Progenitor cell of endocrine pancreas (in vitro differentiated cells): ENCODE results near the gene RREB1. TPM values are rescaled to one million over a fixed set of nuclear protein-coding genes. Genes with fewer than 3 reads are reported as not detected.

Experiments used
- DNase-seq: peaks from one replicate; pipeline ENCODE4 v3.0.0; 2021; ENCODE audit warnings: low spot score; ENCODE audit not compliant: unreplicated experiment
- H3K27ac Mint-ChIP-seq: 2 replicates; pipeline ENCODE4 v1.8.0; 2021; ENCODE audit warnings: mild to moderate bottlenecking, moderate library complexity, mixed read lengths
- H3K27me3 Mint-ChIP-seq: 2 replicates; pipeline ENCODE4 v1.8.0; 2021; ENCODE audit warnings: mixed read lengths
- H3K36me3 Mint-ChIP-seq: 2 replicates; pipeline ENCODE4 v1.8.0; 2022; ENCODE audit warnings: mixed read lengths; ENCODE audit not compliant: insufficient read depth
- H3K4me1 Mint-ChIP-seq: 2 replicates; pipeline ENCODE4 v1.8.0; 2021; ENCODE audit warnings: low read depth, mixed read lengths
- H3K4me3 Mint-ChIP-seq: 2 replicates; pipeline ENCODE4 v1.8.0; 2021; ENCODE audit warnings: low read depth, mild to moderate bottlenecking, moderate library complexity, mixed read lengths
- H3K9me3 Mint-ChIP-seq: 2 replicates; pipeline ENCODE4 v1.8.0; 2021; ENCODE audit warnings: low read depth, mixed read lengths
- total RNA-seq: library from RNA; stranded (reverse); gene quantifications from 2 replicates; pipeline ENCODE4 v1.2.1, GENCODE V29; 2021
- TF ChIP-seq, protein P1 (sequence below): fragments of 200-600 bp; sonication (generic); IDR thresholded peaks from one replicate; pipeline ENCODE4 v1.5.0; 2021; ENCODE audit warnings: antibody characterized with exemption, mild to moderate bottlenecking; ENCODE audit not compliant: unreplicated experiment

The RREB1 gene
- total RNA-seq, 1 donor from 2014 or later = 71.7 TPM

DNA sequence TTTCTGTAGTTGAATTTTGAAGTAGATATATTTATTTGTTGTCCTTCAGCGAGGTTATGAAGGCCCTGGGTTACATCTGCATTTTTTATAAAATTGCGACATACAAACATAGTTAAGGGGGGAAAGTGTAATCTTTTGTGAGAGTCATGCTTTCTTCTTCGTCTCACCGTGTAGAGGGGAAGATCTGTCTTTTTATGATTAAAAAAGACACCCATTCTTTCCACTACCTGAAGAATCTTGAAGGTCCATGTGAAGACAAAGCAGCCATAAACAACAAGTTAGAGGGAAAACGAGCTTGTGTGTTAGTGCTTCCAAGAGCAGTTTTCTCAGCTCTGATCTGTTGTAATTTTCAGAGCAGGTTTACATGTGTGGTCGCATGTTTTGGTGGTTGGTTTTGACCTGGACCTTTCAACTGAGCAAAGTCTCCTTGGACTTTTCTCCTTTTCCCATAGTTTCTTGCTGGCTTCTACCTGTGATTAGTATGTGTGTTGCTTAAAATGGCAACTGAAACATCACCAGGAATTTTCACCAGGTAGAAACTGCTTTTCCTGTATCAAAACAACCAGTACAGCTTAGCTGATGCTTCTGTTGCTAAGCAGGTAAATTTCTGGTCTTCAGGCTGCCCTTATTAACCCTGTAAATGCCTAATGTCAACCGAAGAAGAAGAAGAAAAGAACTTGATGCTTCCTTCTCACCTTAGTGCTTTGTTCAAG lies 37.3 kb downstream of the RREB1 start:
- TF ChIP-seq, protein P1, sequence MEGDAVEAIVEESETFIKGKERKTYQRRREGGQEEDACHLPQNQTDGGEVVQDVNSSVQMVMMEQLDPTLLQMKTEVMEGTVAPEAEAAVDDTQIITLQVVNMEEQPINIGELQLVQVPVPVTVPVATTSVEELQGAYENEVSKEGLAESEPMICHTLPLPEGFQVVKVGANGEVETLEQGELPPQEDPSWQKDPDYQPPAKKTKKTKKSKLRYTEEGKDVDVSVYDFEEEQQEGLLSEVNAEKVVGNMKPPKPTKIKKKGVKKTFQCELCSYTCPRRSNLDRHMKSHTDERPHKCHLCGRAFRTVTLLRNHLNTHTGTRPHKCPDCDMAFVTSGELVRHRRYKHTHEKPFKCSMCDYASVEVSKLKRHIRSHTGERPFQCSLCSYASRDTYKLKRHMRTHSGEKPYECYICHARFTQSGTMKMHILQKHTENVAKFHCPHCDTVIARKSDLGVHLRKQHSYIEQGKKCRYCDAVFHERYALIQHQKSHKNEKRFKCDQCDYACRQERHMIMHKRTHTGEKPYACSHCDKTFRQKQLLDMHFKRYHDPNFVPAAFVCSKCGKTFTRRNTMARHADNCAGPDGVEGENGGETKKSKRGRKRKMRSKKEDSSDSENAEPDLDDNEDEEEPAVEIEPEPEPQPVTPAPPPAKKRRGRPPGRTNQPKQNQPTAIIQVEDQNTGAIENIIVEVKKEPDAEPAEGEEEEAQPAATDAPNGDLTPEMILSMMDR = no peak
- no peak for DNase-seq
- Mint-ChIP-seq H3K27ac (peak overlapping the region; percentile 98), H3K4me3 (peak overlapping the region; percentile 57), H3K9me3 (no peaks in the 10 kb centered on the region), H3K27me3 (no peaks in the 10 kb centered on the region), H3K4me1 (peaks cover 65% of the 10 kb centered on the region), H3K36me3 (no peaks in the 10 kb centered on the region)

DNA sequence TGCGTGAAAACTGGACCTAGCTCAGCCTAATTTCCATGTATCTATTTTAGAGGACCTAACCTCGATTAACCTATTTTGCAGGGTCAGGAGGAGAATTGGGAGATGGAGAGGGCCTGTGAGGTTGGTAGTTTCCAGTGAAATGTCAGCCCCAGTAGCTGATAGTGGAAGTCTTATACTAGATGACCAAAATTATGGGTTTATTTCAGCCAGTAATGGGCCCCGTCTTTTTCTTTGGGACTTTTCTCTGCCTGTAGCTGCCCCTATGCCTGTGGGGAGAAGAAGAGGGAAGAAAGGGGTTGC lies 37.8 kb downstream of the RREB1 start:
- Mint-ChIP-seq H3K36me3 (no peaks in the 10 kb centered on the region), H3K4me1 (peaks cover 66% of the 10 kb centered on the region), H3K27ac (peak overlapping the region; percentile 98), H3K9me3 (no peaks in the 10 kb centered on the region), H3K27me3 (no peaks in the 10 kb centered on the region), H3K4me3 (peak overlapping the region; percentile 57)
- TF ChIP-seq, protein P1 = no peak
- no peak for DNase-seq

DNA sequence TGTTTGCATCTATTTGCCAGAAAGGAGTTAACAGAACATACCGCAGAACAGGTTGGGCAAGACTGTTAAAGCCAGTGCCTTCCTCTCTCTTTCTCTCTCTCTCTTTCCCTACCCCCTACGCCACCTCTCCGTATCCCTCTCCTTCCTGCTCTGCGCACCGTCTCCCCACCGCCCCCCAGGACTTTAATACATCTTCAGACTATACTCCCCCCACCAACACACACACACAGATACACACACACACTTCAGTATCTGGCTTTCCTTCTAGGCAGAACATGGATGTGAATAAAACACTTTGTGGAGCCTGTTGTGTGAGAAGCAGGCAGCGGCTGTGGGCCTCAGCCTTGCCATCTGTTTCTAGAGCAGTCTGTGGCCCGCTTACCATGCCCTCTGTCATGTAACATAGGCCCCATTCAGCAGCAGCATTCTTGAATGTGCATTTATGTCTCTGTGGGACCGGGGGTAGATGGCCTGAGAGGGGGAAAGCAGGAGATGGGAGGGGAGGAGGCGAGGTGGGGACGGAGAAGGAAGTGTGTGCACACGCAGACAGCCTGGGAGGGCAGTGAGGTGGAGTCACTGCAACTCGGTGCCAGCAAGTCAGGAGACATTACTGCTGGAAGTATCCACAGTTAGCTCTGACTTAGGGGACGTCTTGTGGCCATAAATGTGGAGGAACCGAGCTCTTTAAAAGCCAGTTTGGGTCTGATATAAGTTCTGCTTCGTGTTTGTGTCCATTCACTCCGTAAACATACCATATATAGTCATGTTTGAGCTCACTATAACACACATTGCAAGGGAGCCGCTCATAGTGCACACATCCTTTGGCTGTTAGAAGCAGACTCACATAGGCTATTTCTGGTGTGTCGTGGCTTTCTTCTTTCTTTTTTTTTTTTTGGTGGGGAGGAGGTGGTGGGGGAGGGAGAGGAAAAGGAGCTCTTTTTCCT lies 38.4 kb downstream of the RREB1 start:
- Mint-ChIP-seq H3K9me3 (no peaks in the 10 kb centered on the region), H3K4me1 (peaks cover 67% of the 10 kb centered on the region), H3K4me3 (peak overlapping the region; percentile 57), H3K36me3 (no peaks in the 10 kb centered on the region), H3K27ac (peak overlapping the region; percentile 98), H3K27me3 (no peaks in the 10 kb centered on the region)
- DNase-seq = no peak
- TF ChIP-seq, protein P1 = no peak

DNA sequence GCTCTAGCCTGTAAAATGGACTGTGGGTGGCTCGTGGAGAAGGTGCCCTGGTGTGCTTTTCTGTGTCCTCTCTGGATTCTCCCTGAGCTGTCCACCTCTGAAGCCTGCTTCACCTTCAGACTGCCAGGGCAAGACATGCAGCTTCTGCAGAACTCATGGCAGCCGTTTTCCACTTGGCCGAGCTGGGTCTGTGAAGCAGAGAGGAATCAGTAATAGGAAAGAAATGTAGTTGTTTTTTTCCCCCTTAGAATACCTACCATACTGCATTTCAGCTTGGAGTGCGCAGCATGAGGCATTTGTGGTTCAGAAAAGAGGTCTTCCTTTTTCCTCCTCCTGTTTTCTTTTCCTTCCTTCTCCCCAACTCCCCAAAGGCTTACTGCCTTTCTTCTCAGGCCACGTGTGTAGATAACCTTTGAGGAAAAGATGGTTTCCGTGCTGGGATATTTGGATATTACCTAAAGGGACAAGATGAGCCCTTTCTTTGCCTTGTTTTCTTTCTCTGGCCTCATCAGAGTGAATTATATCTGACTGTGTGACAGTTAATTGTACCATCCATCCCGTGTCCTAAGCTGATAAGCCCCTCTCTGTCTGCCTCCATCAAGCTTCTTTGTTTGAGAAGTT lies 39.4 kb downstream of the RREB1 start:
- Mint-ChIP-seq H3K27me3 (no peaks in the 10 kb centered on the region), H3K4me1 (peaks cover 73% of the 10 kb centered on the region), H3K27ac (peak overlapping the region; percentile 98), H3K9me3 (no peaks in the 10 kb centered on the region), H3K4me3 (peak overlapping the region; percentile 6), H3K36me3 (no peaks in the 10 kb centered on the region)
- no peak for DNase-seq
- TF ChIP-seq, protein P1 = no peak

DNA sequence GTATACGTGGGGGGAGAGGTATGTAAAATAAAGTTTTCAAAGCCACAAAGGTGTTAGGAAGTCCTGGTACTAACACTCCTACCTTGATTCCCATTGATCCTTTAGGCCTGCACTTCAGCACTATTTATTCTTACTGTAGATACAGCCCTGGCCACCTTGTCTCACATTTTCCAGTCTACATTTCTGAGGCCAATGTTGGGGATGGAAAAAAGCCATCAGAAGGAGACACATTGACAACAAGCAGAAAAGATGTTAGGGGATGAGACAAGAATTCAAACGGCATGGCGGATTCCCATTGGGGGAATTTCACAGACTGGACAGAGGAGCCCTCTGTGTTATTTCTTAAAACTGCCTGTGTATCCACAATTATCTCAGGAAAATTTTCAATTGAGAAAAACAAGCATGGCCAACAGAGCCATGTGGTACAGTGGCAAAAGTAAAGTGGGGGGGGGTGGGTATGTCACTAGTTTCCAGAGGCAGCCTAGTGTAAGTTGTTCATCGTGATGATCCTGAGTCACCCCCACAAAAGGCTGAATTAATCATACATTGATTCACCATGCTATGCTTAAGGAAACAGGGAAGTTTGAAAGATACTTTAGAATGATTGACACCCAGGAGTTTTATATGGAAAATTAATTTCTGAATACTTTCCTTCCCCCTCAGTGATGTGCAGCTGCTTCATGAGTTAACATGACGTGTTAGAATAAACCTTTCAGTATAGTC lies 40.5 kb downstream of the RREB1 start:
- no peak for DNase-seq
- peak overlapping the region; percentile 98 for H3K27ac Mint-ChIP-seq
- H3K9me3 Mint-ChIP-seq = no peaks in the 10 kb centered on the region
- H3K4me1 Mint-ChIP-seq = peaks cover 72% of the 10 kb centered on the region
- TF ChIP-seq, protein P1 = no peak
- no peaks in the 10 kb centered on the region for H3K27me3 Mint-ChIP-seq
- peaks cover 1% of the 10 kb centered on the region for H3K36me3 Mint-ChIP-seq
- no peak overlapping the region for H3K4me3 Mint-ChIP-seq
